GM12878 (cell line): ENCODE measurements around the gene CDH10. TPM values are rescaled to one million over a fixed set of nuclear protein-coding genes. Genes with fewer than 3 reads are reported as not detected.

Experiments used
- ATAC-seq: fragments of 200-7000 bp; cut with Tn5 transposase; 3 replicates; pipeline ENCODE4 v1.9.1; 2020; ENCODE audit warnings: mild to moderate bottlenecking, moderate library complexity
- BruUV-seq: library from RNA; stranded (reverse); fragments of 400-500 nt; replicated peaks from 2 replicates; lab custom pipeline; 2021; lab: Mats Ljungman, UMichigan
- CTCF ChIA-PET: fragments of 300-600 bp; sonication (Branson Sonifier 250); formaldehyde crosslinking; extraction: SDS; loops from one replicate; lab custom pipeline; 2021; ENCODE audit warnings: inconsistent platforms; lab: Yijun Ruan, JAX
- POLR2A ChIA-PET: fragments of 350-600 bp; formaldehyde crosslinking; extraction: SDS; loops from one replicate; lab custom pipeline; 2021; ENCODE audit warnings: inconsistent platforms; lab: Charles Lee
- RAD21 ChIA-PET: fragments of 300-600 bp; sonication (Branson Sonifier 250); formaldehyde crosslinking; loops from one replicate; lab custom pipeline; 2023; ENCODE audit warnings: antibody characterized with exemption; ENCODE audit not compliant: unreplicated experiment; lab: Charles Lee
- SMC1A ChIA-PET: fragments of 300-600 bp; sonication (Branson Sonifier 250); formaldehyde crosslinking; loops from one replicate; lab custom pipeline; 2023; ENCODE audit not compliant: unreplicated experiment, uncharacterized antibody; lab: Charles Lee
- DNase-seq: peaks from one replicate; pipeline ENCODE4 v3.0.0-alpha.2; 2011; ENCODE audit warnings: low read depth, low spot score
- FAIRE-seq: peaks from 3 replicates; lab custom pipeline; 2011; peaks lifted over from hg19 to GRCh38; lab: Jason Lieb, UNC
- H2AFZ ChIP-seq: 2 replicates; pipeline ENCODE4 v1.6.0; 2011; ENCODE audit warnings: low read depth, low read length, control low read depth; ENCODE audit not compliant: control insufficient read depth
- H3K27ac ChIP-seq: 2 replicates; pipeline ENCODE4 v1.5.1; 2011; ENCODE audit warnings: control low read depth; ENCODE audit not compliant: control insufficient read depth, insufficient read depth
- H3K27me3 ChIP-seq, 2 experiments: replicated peaks in 1 of 2; 2 replicates each; pipeline versions ENCODE4 v1.6.0 to v1.6.1; 2011; ENCODE audit warnings: low read length in 1 of 2; ENCODE audit not compliant: control insufficient read depth in 2 of 2, insufficient read depth in 2 of 2
- H3K36me3 ChIP-seq, 2 experiments: 2 replicates each; pipeline ENCODE4 v1.5.1; 2011; ENCODE audit warnings: low read length in 1 of 2; ENCODE audit not compliant: control insufficient read depth in 2 of 2, insufficient read depth in 2 of 2
- H3K4me1 ChIP-seq: 2 replicates; pipeline ENCODE4 v1.6.1; 2011; ENCODE audit warnings: mild to moderate bottlenecking, low read length, moderate library complexity, mixed read lengths; ENCODE audit not compliant: control insufficient read depth, insufficient read depth
- H3K4me2 ChIP-seq: 2 replicates; pipeline ENCODE4 v1.6.0; 2011; ENCODE audit warnings: control low read depth; ENCODE audit not compliant: control insufficient read depth, insufficient read depth
- H3K4me3 ChIP-seq: fragments of 200-600 bp; sonication (generic); 2 replicates; pipeline ENCODE4 v1.5.1; 2016
- H3K79me2 ChIP-seq: 2 replicates; pipeline ENCODE4 v1.6.0; 2011; ENCODE audit warnings: low read length; ENCODE audit not compliant: control insufficient read depth, insufficient read depth
- H3K9ac ChIP-seq: 2 replicates; pipeline ENCODE4 v1.8.0; 2011; ENCODE audit warnings: low read length, control low read depth, mixed read lengths; ENCODE audit not compliant: control insufficient read depth, insufficient read depth
- H3K9me3 ChIP-seq: replicated peaks from 3 replicates; pipeline ENCODE4 v1.5.1; 2011; ENCODE audit warnings: mild to moderate bottlenecking, low read length; ENCODE audit not compliant: control insufficient read depth, insufficient read depth
- H4K20me1 ChIP-seq: 2 replicates; pipeline ENCODE4 v1.6.0; 2011; ENCODE audit not compliant: control insufficient read depth, insufficient read depth
- BCLAF1 ChIP-seq: fragments of 450-650 bp; IDR thresholded peaks from 2 replicates; pipeline ENCODE4 v1.6.1; 2017; ENCODE audit warnings: antibody characterized with exemption, mild to moderate bottlenecking, moderate library complexity
- E4F1 ChIP-seq: fragments of 450-650 bp; IDR thresholded peaks from 2 replicates; pipeline ENCODE4 v1.6.1; 2018; ENCODE audit warnings: borderline replicate concordance, mild to moderate bottlenecking; ENCODE audit not compliant: partially characterized antibody
- EZH2 ChIP-seq: IDR thresholded peaks from 2 replicates; pipeline ENCODE4 v1.6.1; 2012; ENCODE audit warnings: low read depth, mild to moderate bottlenecking, control low read depth, inconsistent platforms, low read length, borderline replicate concordance; ENCODE audit not compliant: control insufficient read depth
- IKZF1 ChIP-seq: fragments of 450-650 bp; conservative IDR thresholded peaks from 2 replicates; pipeline ENCODE4 v1.6.1; 2017; ENCODE audit warnings: antibody characterized with exemption, mild to moderate bottlenecking
- KDM1A ChIP-seq: fragments of 200-600 bp; sonication (generic); IDR thresholded peaks from 2 replicates; pipeline ENCODE4 v1.6.1; 2016; ENCODE audit warnings: borderline replicate concordance
- MEF2B ChIP-seq: fragments of 450-650 bp; IDR thresholded peaks from 2 replicates; pipeline ENCODE4 v1.6.1; 2018; ENCODE audit warnings: mild to moderate bottlenecking, moderate library complexity; ENCODE audit not compliant: partially characterized antibody, poor library complexity, severe bottlenecking
- NR2F1 ChIP-seq: fragments of 450-650 bp; conservative IDR thresholded peaks from 2 replicates; pipeline ENCODE4 v1.6.1; 2017; ENCODE audit warnings: mild to moderate bottlenecking
- PAX5 ChIP-seq: IDR thresholded peaks from 2 replicates; pipeline ENCODE4 v1.6.1; 2011; ENCODE audit warnings: low read depth, low read length, borderline replicate concordance
- RAD21 ChIP-seq: IDR thresholded peaks from 2 replicates; pipeline ENCODE4 v1.6.1; 2011; ENCODE audit warnings: mild to moderate bottlenecking, low read depth, low read length, moderate library complexity; ENCODE audit not compliant: insufficient read depth
- RBBP5 ChIP-seq: fragments of 200-600 bp; sonication (generic); conservative IDR thresholded peaks from 2 replicates; pipeline ENCODE4 v1.6.1; 2016
- RELB ChIP-seq: fragments of 450-650 bp; IDR thresholded peaks from 2 replicates; pipeline ENCODE4 v1.6.1; 2017; ENCODE audit warnings: low read depth, mild to moderate bottlenecking, moderate library complexity
- TCF7 ChIP-seq: IDR thresholded peaks from 2 replicates; pipeline ENCODE4 v1.6.1; 2014; ENCODE audit warnings: antibody characterized with exemption, borderline replicate concordance
- WRNIP1 ChIP-seq: IDR thresholded peaks from 2 replicates; pipeline ENCODE4 v1.6.1; 2011; ENCODE audit warnings: low read depth, low read length, improper control_type of control experiment, borderline replicate concordance
- in situ Hi-C: fragments of 300-500 bp; cut with MboI; formaldehyde crosslinking; loops from 9 replicates; pipeline ENCODE4 v1.14.3; 2018; ENCODE audit warnings: mixed read lengths
- intact Hi-C: fragments of 100-400 bp; cut with micrococcal nuclease; formaldehyde crosslinking; loops from one replicate; pipeline ENCODE4 v1.14.2; 2022; ENCODE audit not compliant: unreplicated experiment
- polyA plus RNA-seq, 11 experiments: library from polyadenylated mRNA; depleted of rRNA in 4 of 11; unstranded in 6 of 11; stranded (reverse) in 5 of 11; fragments of >200 nt; fragmentation: Nextera tagmentation in 4 of 11; fragmentation: Illumina TruSeq in 1 of 11; extraction: Ambion mirVana in 4 of 11; extraction: Trizol in 1 of 11; gene quantifications; 1 replicate in 1 of 11; 2 replicates in 10 of 11; pipeline versions ENCODE4 v1.2.1 to v1.2.3, GENCODE V29; 2011 to 2016; ENCODE audit warnings: inconsistent platforms in 2 of 11, missing spikeins in 2 of 11, low read depth in 1 of 11
- total RNA-seq, 4 experiments: library from RNA; depleted of rRNA in 3 of 4; stranded (reverse); fragments of >200 nt in 3 of 4; fragmentation: Illumina TruSeq in 1 of 4; extraction: Trizol in 1 of 4; gene quantifications; 2 replicates each; pipeline versions ENCODE4 v1.2.1 to v1.2.3, GENCODE V29; 2013 to 2021
- TF ChIP-seq, protein P1 (sequence below): fragments of 450-650 bp; IDR thresholded peaks from 2 replicates; pipeline ENCODE4 v1.6.1; 2017; ENCODE audit warnings: mild to moderate bottlenecking, moderate library complexity

CDH10 gene
- total and polyA plus RNA-seq, 10 of the 15 experiments (the other 5 are each of a cell fraction or from before 2014, with no cell fraction given) = 0.04 to 0.05 TPM; not detected in 8

DNA sequence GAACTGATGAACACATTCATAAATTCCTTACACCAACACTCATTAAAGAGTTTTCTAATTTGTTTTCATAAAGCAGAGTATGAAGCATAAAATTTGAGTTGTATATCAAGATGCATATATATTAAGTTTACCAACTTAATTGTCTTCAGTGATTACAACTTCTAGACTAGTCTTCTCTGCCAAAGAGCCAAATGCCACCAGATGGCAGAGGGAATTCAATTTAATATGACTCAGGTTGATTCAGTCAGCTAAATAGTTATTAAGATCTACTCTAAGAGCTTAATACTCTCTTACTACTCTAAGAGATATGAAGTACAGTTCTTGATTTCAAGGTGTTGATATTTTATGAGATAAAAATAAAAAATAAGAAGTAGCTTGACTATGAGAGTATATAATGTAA lies 53.4 kb downstream of the CDH10 start:
- FAIRE-seq (no peak), ATAC-seq (no peak), DNase-seq (no peak)
- no peaks in the 10 kb centered on the region for H4K20me1 ChIP-seq
- ChIA-PET CTCF (no interaction called here), RAD21 (no interaction called here), POLR2A (no interaction called here), SMC1A (interaction anchor here (1.2 kb wide), 1 partner anchor 20 kb away, joined by 3 read pairs; no protein-coding TSS in a partner anchor)
- no peaks in the 10 kb centered on the region for H3K4me1 ChIP-seq
- H3K27ac ChIP-seq = no peak overlapping the region
- no peak overlapping the region for H3K9ac ChIP-seq
- intact Hi-C loops = no loop called here
- no peaks in the 10 kb centered on the region for H3K79me2 ChIP-seq
- no peak overlapping the region for H3K4me3 ChIP-seq
- H3K4me2 ChIP-seq = no peak overlapping the region
- H3K36me3 ChIP-seq = no peaks in the 10 kb centered on the region
- H3K27me3 ChIP-seq = no peaks in the 10 kb centered on the region
- in situ Hi-C loops = no loop called here
- no peaks in the 10 kb centered on the region for H3K9me3 ChIP-seq
- BruUV-seq = no TSS peak
- H2AFZ ChIP-seq = no peak overlapping the region
- TF ChIP-seq RAD21 = no peak
- no peak for TF ChIP-seq KDM1A
- TF ChIP-seq MEF2B = no peak
- TF ChIP-seq RELB = no peak
- TF ChIP-seq E4F1 = no peak
- no peak for TF ChIP-seq PAX5
- no peak for TF ChIP-seq WRNIP1
- no peak for TF ChIP-seq IKZF1
- TF ChIP-seq, protein P1, sequence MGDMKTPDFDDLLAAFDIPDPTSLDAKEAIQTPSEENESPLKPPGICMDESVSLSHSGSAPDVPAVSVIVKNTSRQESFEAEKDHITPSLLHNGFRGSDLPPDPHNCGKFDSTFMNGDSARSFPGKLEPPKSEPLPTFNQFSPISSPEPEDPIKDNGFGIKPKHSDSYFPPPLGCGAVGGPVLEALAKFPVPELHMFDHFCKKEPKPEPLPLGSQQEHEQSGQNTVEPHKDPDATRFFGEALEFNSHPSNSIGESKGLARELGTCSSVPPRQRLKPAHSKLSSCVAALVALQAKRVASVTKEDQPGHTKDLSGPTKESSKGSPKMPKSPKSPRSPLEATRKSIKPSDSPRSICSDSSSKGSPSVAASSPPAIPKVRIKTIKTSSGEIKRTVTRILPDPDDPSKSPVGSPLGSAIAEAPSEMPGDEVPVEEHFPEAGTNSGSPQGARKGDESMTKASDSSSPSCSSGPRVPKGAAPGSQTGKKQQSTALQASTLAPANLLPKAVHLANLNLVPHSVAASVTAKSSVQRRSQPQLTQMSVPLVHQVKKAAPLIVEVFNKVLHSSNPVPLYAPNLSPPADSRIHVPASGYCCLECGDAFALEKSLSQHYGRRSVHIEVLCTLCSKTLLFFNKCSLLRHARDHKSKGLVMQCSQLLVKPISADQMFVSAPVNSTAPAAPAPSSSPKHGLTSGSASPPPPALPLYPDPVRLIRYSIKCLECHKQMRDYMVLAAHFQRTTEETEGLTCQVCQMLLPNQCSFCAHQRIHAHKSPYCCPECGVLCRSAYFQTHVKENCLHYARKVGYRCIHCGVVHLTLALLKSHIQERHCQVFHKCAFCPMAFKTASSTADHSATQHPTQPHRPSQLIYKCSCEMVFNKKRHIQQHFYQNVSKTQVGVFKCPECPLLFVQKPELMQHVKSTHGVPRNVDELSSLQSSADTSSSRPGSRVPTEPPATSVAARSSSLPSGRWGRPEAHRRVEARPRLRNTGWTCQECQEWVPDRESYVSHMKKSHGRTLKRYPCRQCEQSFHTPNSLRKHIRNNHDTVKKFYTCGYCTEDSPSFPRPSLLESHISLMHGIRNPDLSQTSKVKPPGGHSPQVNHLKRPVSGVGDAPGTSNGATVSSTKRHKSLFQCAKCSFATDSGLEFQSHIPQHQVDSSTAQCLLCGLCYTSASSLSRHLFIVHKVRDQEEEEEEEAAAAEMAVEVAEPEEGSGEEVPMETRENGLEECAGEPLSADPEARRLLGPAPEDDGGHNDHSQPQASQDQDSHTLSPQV = no peak
- TF ChIP-seq EZH2 = no peak
- no peak for TF ChIP-seq TCF7
- no peak for TF ChIP-seq NR2F1
- no peak for TF ChIP-seq BCLAF1
- no peak for TF ChIP-seq RBBP5
- TF ChIP-seq, all 136 proteins: peak for 0
